ENCODE results near the gene PTPN11. TPM values are rescaled to one million over a fixed set of nuclear protein-coding genes. Genes with fewer than 3 reads are reported as not detected.

PTPN11 gene
- total and polyA plus RNA-seq, 2 of the 13 experiments (the other 11 are each of a cell fraction or from before 2014, with no cell fraction given): 30.0 to 63.5 TPM

- TF ChIP-seq ATF4 (CRISPR knock-in tag; IDR thresholded peaks at IDR 0.05) (0 out of 4 replicates have a peak, but pooled peaks of 1 of the 2 experiments have one; percentile 27), ZFX (CRISPR knock-in tag; IDR thresholded peaks at IDR 0.05; ENCODE audit: low read depth) (peak; percentile 1; the same call in 1 of the 2 replicates), ZNF597 (CRISPR knock-in tag; IDR thresholded peaks at IDR 0.05) (no peak), CENPT (CRISPR knock-in tag; IDR thresholded peaks at IDR 0.05; ENCODE audit: low read depth) (no peak), ZNF441 (CRISPR knock-in tag; IDR thresholded peaks at IDR 0.05; ENCODE audit: borderline replicate concordance) (no peak), HDAC1 (CRISPR knock-in tag; IDR thresholded peaks at IDR 0.05) (0 out of 2 replicates have a peak, but pooled peaks have one; percentile 32), SOX13 (IDR thresholded peaks at IDR 0.05) (no peak), SOX13 (CRISPR knock-in tag; conservative IDR thresholded peaks at IDR 0.05 in 1 of 2, IDR thresholded peaks at IDR 0.05 in 1 of 2) (no peak), ZXDC (CRISPR knock-in tag; IDR thresholded peaks at IDR 0.05) (no peak), KMT2A (CRISPR knock-in tag; IDR thresholded peaks at IDR 0.05) (no peak; the same call in 1 of the 2 replicates), ZSCAN12 (CRISPR knock-in tag; IDR thresholded peaks at IDR 0.05) (no peak), NR0B2 (CRISPR knock-in tag; IDR thresholded peaks at IDR 0.05) (no peak), KLF12 (CRISPR knock-in tag; IDR thresholded peaks at IDR 0.05; ENCODE audit: borderline replicate concordance) (no peak), HIVEP1 (CRISPR knock-in tag; IDR thresholded peaks at IDR 0.05) (no peak), BHLHE40 (IDR thresholded peaks at IDR 0.05; ENCODE audit: low read length) (no peak), ZBTB2 (CRISPR knock-in tag; IDR thresholded peaks at IDR 0.05; ENCODE audit: low read depth) (0 out of 2 replicates have a peak, but pooled peaks have one; percentile 10), ZSCAN25 (CRISPR knock-in tag; IDR thresholded peaks at IDR 0.05) (0 out of 2 replicates have a peak, but pooled peaks have one; percentile 43), XRCC5 (optimal IDR thresholded peaks at IDR 0.05; ENCODE audit: low read length) (no peak), ADNP (CRISPR knock-in tag; IDR thresholded peaks at IDR 0.05) (no peak), NFYB (CRISPR knock-in tag; IDR thresholded peaks at IDR 0.05) (no peak), ZNF121 (CRISPR knock-in tag; IDR thresholded peaks at IDR 0.05) (no peak), MAZ (IDR thresholded peaks at IDR 0.05; ENCODE audit: borderline replicate concordance, low read depth, low read length) (no peak), MAZ (CRISPR knock-in tag; IDR thresholded peaks at IDR 0.05; ENCODE audit: low read depth) (no peak), SP2 (CRISPR knock-in tag; IDR thresholded peaks at IDR 0.05) (no peak), ZNF260 (CRISPR knock-in tag; IDR thresholded peaks at IDR 0.05; ENCODE audit: borderline replicate concordance, low read depth) (no peak)
Observed at GRCh38 chr12:112381406-112381882, 37.3 kb upstream of the PTPN11 start (continued).
